HG02870 (cell line): ENCODE measurements around the gene NEGR1.

Experiments
- ATAC-seq: cut with Tn5 transposase; IDR thresholded peaks from one replicate; pipeline ENCODE4 v1.9.1; 2021; ENCODE audit warnings: mild to moderate bottlenecking, moderate library complexity; ENCODE audit not compliant: unreplicated experiment

Gene NEGR1

DNA sequence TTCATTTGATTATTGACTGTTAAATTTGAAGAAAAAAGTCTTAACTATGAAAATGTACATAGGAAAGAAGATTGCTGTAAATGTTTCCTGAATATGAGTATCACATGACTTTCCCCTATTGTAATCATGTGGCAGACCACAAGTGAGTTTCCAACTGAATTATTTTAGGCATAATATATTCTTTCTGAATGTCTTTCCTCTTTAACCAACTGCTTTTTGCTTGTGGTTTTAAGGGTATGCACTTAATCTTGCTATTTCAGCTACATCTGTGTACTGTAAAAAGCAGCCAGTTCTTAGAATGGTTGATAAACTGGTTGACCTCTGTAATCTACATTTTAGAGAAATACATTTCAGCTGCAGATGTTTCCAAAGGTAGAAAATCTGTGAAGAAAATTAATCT, 400.7 kb downstream of the NEGR1 start:
- no peak for ATAC-seq

DNA sequence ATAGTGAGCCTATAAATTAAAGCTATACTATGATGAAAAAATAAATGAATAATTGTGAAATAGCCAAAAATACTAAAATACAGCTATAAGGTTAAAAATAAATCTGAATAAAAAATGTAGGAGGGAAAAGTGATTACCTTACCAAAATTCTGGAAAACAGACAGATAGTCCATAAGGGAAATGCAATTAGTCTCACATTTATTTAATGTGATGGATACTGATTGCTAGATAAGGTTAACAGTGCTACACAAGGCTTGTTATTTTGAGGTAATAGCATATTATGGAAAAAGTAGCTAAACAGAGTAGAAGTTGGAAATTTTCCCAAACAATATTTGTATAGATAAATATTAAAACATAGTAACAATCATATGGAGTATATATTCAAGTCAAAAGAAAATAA, 413.0 kb downstream of the NEGR1 start:
- ATAC-seq: no peak

DNA sequence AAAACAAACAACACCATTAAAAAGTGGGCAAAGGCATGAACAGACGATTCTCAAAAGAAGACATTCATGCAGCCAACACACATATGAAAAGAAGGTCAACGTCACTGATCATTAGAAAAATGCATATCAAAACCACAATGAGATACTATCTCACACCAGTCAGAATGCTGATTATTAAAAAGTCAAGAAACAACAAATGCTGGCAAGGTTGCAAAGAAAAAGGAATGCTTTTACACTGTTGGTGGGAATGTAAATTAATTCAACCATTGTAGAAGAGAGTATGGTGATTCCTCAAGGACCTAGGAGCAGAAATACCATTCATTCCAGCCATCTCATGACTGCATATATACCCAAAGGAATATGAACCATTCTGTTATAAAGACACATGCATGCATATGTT, 419.6 kb downstream of the NEGR1 start:
- ATAC-seq: no peak

DNA sequence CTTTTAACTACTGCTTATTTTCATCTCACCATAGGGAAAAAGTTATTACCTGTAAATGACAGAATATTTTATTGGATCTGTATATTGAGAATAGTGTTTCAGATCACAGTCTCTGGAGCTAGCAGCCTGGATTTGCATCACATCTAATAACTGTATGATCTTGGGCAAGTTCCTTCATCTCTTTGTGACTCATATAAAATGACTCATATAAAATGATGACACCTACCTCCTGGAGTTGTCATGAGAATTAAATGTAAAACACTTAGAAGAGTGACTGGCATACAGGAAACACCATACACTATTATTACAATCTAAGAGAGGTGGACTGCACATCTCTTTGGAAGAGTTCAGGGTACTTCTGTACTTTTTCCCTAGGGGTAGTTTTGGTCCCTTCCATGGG, 421.3 kb downstream of the NEGR1 start:
- ATAC-seq: no peak

DNA sequence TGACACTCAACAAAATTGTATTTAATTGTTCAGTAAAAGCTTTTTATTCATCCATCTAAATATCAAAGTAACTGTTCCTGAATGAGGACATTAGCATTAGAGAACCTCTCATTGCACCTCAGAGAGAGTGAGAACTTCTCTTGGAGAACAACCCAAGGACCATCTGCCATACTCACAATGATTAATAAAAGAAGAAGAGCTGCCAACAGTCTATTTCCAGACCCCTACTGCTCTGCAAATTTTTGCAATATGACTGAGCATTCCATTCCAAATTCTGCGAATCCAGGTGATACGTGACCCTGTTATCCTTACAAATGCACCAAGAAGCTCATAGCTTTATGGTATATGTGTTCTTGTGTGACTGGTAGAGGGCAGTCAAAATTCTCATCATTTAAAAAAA, 422.5 kb downstream of the NEGR1 start:
- ATAC-seq: no peak

DNA sequence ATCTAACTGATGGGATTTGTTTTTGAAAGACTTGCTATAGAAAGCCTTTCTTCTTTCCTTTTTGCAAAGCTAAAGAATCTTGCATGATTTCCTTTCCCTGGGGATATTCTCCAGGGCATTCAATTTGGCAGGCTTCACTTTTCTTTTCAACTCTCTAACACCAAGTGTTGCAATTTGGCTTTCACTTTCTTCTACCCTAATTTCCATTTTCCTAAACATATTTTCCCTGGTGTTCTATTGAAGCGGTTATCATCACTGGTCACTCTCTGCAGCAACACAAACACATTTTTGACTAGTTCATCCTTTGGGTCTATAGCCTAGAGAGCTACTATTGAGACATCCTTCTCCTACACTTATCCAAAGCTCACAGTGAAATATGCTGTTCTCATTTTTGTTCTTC, 424.5 kb downstream of the NEGR1 start:
- ATAC-seq: no peak

DNA sequence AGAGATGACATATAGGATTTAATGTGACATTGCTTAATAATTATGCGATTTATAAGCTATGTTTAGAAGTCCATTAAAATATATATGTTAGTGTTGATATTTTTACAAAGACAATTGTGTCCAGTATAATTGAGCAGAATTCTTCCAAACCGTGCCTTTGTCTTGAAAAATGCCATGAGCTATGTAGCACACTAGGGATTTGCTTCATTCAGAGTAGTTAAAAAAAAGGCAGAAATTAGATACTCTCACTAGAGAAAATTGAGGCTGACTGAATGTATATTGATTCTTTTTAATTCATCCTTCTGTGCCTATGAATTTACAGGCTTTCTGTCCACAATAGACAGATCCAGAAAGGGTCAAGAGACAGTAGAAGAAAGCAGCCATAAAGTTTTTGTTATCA, 429.0 kb downstream of the NEGR1 start:
- no peak for ATAC-seq

DNA sequence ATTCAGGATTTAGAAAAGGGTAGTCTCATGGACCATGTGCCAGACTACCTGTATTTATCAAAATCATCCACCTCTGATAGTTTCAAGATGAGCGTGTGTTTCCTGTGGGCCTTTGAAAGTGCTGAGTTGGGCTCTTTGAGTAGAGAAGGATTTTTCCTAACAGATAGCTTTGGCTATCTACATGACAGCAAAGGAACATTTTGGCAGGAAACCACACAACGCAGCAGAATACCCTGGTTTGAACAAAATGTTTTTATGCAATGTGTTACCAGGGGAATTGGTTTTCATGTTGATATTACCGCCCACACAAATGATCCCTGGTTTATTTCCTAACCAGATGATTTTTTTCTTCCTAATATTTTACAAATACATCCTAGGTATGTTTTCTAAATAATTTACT, 431.4 kb downstream of the NEGR1 start:
- no peak for ATAC-seq

DNA sequence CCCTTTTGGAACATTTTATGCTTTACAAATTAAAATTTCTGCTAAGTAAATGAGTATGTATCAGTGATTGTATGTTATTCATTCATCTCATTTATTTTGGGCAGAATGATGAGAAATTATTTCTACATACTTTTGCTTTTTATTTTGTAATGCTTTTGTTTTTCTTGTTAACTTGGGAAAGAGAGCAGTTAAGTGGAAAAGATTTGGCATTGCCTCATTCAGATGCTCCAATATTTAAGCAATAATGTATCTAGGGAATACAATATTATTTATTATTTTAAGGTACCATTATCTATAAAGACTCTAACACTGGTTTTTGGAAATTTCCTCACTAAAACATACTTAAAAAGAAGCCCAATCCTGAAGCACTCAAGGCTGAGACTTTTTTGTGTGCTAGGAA, 431.8 kb downstream of the NEGR1 start:
- ATAC-seq: no peak

DNA sequence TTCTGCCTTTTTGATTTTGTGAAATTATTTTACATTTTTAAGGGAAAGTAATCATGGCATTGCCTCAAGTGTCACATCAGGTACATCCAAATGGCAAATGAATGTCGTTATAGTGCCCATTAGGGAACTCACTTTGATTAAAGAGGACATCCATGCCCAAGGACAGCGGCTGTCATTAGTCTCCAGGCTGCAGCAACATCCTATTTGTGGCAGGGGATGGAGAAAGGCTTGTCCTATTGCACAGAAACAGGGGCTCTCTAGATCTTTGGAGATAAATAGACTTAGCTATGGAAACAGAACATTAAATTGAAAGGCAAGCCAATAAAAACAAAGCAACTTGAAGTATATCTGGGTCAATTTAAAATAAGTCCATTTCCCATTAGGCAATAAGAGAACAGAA, 439.3 kb downstream of the NEGR1 start:
- no peak for ATAC-seq

DNA sequence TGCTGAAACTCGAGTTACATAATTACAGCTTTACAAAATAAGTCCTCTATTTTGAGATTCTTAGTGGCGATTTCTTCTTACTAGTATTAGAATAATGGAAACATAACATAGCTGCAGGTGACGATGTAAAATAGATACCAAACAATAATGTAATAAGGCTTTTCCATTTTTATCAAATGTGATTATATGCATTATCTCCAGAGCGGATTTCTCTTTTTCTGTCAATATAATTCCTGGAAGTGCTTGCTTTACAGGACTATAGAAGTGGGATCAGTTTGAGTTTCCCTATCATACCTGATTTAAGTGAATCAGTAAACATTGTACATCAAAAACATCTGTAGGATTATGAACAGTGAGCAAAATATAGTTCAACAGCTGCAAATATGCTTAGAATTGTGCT, 442.5 kb downstream of the NEGR1 start:
- ATAC-seq: no peak

DNA sequence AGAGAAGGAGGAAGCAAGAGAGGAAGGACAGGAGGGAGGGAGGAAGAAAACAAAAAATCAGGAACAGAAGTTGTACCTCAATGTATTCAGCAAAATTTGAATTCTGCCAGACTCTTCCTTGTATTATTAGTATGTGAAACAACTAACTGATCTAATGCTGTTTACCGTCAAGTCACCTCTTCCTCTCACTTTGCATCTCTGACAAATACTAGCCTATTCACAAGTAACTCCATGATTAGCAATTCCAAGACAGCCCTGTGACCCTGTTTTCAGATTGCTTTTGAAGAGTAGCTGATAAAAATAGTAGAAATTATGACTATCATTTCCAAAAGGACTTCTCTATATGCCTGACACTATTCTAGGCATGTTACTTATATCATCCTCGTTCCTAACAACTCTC, 445.4 kb downstream of the NEGR1 start:
- no peak for ATAC-seq

DNA sequence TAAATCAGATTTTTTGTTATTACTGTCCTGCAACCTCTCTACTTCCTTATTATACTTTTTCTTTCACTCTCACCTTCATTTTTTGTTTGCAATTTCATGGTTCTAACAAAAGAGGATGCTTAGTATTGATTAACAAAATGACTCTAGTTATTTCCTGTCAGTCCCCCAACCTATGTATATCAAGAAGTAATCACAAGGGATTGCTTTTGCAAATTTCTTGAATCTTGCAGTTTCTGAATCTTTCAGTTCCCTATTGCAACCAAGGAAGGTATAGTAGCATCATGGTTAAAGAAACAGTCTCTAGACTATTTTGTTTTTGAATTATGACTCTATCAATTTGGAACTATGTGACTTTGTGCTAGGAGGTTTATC, 446.9 kb downstream of the NEGR1 start:
- no peak for ATAC-seq

DNA sequence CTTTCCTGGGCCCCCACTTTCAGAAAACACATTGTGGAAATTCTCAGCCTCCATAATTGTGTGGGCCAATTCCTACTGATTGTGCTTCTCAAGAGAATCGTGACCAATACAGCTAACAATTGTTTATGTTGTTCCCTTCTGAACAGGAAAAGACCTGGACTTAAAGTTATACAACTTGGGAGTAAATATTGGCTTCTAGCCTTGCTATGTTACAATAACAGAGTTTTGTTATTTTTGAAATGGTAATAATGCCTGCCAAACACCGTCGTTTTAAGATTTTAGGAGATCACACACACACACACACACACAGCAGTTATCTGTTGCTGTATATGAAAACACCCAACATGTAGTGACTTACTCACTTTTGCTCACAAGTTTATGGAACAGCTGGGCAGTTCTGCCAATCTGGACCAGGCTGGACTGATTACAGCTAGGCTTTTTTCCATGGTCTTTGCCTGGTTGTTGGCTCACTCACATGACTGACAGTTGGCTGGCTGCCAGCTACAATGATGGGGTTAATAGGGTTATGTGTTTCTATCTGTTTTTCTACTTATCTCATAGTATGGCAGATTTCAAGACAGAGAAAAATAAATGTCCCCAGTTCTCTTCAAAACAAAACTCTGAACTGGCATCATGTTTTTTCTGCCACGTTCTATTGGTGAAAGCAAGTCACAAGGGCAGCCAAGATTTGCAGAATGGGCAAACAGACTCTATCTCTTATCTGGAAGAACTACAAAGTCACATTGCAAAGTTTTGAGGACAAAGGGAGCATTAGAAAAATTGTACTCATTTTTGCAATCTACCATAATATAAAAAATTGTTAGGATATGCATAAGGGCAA, 447.5 kb downstream of the NEGR1 start:
- no peak for ATAC-seq

DNA sequence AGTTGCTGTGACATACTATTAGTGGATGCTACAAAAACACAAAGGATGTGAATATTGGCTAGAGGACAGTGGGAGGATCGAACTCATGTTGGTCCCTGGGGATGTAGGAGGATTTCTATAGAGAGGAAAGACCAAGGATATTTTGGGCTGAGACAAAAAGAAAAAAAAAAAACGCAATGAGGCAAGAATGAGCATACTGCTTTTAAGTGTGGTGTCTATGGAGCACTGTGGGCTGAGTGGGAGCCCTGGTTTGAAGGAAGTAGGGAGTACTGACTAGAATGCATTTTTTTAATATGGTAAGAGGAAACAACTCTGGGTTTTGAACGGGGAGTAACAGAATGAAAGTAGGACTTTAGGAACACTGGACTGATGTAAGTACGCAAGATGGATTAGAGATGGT, 450.7 kb downstream of the NEGR1 start:
- no peak for ATAC-seq

DNA sequence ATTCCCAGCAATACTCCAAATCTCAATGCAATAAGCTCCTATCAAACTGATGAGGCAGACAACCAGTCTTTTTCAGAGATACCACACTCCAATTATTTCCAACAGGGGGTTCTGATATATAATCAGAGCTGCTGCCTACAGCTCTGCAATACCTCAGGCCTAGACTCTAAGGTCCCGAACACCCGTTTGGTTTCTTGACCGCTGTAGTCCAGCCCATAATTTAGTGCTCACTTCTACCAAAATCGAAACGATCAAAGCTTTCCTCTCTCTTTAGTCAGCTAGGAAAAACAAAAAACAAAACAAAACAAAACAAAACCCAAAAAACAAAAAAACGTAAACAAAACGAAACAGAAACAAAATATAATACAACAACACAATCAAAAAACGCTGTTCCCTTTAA, 453.0 kb downstream of the NEGR1 start:
- ATAC-seq: no peak

DNA sequence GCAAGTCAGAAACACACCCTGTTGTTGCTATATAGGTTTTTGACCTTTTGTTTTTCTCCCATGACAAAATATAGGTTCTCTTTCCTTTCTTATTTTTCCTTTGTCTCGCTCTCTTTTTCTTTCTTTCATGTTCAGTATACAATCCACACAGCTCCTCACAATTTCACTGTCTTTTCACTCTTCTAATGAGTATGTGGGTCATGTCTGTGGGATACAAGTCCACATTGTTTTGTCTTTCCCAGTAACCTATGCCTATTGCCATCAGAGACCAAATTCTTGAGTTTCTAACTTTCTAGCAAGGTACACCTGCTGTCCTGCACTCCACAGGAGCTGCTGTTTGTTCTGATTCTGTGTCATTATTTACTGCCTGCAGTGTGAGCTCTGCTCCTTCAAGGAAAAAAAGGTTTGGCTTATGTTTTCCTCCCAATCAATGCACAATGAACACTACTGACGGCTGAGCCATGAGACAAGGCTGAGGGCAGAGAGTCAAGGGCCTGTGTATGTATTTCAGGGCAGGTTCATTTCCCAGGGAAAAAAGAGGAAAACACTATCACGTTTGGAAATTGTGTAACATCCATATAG, 453.8 kb downstream of the NEGR1 start:
- ATAC-seq: no peak

DNA sequence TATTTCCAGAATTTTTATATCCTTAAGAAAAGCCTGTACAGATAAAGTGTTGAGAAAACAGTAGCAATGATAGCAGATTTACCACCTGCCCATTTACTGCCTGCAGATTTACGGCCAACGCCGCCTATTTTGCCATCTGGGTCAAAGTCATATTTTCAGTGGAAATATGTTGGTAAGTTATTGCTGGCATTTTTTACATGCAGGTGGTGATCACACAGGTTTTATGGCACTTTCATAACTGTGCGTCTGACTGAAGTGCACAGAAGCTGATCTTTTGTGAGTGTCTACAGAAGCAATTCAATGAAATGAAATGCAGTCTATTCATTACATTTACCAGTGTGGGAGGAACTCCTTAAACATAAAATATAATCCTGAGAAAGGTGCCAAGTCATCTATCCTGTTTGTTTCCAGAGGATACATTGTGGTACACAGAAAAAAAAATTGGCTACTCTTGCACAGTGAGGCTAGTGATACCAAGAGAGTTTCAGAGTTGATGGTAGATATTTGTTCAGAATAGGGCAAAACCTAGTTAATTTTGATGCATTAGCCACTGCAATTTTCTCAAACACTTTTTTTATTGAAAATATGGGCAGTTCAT, 458.5 kb downstream of the NEGR1 start:
- ATAC-seq: no peak

DNA sequence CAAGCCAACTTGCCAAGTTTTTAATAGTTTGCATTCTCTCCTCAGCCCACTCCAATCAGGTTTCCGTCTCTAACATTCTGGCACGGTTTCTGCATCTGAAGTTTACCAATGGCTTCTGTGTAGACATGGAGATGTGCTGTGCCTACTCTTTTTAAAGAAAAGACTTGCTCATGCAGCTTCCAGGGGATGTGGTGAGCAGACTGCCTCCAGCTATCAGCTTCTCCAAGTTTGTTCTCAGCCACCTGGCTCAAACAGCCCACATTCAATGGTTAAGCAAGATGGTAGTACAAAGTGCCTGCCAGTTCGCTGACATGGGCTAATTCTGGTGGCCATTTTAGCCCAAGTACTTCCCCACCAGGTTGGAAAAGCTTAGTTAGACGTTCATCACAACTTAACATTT, 465.3 kb downstream of the NEGR1 start:
- no peak for ATAC-seq

DNA sequence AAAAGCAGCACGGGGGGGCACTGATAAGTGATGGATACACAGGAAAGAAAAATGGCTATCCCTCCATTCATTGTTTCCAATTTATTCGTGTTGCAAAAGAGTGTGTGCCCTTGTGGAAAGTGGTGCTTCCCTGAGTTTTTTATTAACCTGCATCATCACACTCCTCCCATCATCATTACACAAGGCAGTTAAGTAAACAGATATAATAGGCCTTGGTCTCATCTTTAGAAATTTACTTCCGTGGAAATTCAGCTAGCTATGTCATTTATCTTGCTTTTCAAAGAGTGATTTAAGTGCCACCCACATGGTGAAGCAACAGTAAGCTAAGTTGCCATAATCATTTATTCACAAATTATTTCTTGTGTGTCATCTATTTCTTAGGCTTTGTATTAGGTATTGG, 473.3 kb downstream of the NEGR1 start:
- no peak for ATAC-seq

DNA sequence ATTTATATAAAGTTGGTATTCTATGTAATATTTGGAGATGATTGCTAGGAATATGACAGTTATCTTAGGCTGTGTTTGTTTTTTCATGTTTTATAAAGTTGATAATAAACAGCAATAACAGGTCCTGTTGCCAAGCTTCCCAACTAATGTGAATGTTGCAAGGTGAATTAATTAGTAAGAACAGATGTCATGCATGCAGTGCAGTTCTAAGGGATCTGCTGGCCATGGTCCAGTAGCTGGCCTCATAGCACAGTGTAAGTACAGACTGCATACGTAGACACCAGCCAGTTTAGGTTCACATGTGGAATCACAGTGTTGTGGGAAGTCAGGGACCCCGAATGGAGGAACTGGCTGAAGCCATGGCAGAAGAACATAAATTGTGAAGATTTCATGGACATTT, 478.2 kb downstream of the NEGR1 start:
- no peak for ATAC-seq

DNA sequence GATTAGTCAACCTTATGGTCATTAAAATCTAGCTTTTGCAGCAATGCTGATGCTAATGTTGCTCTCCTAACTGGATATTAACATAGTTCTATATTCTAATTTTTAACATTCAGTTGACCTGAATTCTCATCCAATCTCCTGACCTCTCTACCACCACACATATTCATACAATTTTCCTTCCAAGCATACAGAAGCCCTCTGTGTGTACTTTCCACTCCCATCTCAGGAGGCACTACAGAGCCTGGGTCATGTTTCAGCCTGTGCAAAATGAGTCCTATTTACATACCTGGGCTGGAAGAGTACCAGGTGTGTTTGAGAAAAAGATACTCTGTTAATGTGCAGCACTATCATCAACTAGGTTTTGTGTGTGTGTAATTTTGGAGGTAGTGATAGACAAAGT, 486.3 kb downstream of the NEGR1 start:
- ATAC-seq: no peak

DNA sequence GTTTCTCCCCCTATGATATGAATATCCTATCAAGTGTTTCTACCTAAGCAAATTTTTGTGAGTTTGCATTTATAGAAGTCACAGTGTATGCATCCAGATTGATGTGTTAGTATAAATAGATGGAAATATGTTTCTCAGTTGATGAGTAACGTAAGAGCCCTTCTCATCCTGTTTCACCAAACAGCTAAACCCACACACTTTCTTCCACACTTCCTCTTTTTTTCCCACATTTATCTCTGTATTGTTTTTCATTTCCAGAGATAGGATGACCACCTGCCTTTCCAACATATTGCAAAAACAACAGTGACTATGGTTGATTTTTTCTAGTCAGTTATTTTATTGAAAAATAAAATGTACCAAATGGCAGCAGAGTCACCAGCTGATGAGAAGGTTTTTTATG, 490.1 kb downstream of the NEGR1 start:
- no peak for ATAC-seq
